HG02759 (cell line): Measurements from ENCODE around the gene DMAC2L.
A peak's percentile ranks its signal among the peaks of the same experiment; 100 is the strongest.
"Not testable (repeated sequence)": the region's sequence is repeated elsewhere in the genome, so short reads cannot be mapped to it uniquely, and the experiment has no call there.

Source experiments
- ATAC-seq: cut with Tn5 transposase; IDR thresholded peaks from one replicate; pipeline ENCODE4 v1.9.1; 2021; ENCODE audit warnings: mild to moderate bottlenecking, moderate library complexity; ENCODE audit not compliant: unreplicated experiment

DMAC2L gene, protein sequence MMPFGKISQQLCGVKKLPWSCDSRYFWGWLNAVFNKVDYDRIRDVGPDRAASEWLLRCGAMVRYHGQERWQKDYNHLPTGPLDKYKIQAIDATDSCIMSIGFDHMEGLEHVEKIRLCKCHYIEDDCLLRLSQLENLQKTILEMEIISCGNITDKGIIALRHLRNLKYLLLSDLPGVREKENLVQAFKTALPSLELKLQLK

GRCh38 chr14:50311972-50312733 is at the start of gene DMAC2L, which contains the start of gene L2HGDH:
Gene DMAC2L (plus strand): TSS chr14:50312324. CDS start chr14:50321488, 9,164 bp downstream.
Gene L2HGDH (minus strand): TSS chr14:50312229. CDS start chr14:50312150, 79 bp downstream.
- peak; percentile 94 for ATAC-seq

DNA sequence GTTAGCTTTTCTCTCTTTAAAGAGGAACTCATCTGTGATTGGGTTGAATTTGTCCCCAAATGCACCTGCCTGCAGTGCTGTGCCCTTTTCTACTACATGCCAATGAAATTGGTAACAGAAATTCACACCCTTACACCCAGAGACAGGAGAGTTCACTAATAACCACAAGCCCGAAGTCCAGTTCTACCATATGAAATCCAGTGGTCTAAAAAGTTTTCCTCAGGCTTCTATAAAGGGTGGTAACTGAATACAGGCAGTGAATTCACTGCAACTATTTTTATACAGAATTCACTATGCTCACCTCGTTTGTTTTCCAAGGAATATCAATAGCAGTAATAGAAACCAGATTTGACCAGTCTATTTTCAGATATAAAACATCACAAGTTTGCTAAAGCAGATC is 49.3 kb upstream of the DMAC2L start:
- ATAC-seq = no peak

GRCh38 chr14:50263321-50263720 is 48.8 kb upstream of the DMAC2L start:
- ATAC-seq = no peak

GRCh38 chr14:50265029-50265428 is 47.1 kb upstream of the DMAC2L start:
- no peak for ATAC-seq

- no peak for ATAC-seq
Measured at GRCh38 chr14:50270932-50271331, 41.2 kb upstream of the DMAC2L start.

DNA sequence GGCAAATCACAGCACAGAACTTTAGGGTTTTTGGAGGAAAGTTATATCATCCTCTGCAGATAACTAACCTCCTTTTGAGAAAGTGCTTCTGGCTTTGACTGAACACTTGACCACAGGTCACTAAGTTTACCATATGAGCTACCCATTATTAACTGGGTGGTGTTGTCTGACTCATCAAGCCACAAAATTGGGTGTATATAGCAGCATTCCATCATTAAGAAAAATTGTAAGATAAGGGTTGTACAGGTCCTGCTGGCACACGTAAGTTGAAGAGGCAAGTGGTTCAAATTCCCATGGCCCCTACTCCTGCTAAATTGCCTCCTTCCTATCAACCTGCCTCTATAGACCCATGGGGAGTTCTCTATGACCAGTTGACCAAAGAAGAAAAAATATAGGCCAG is 39.6 kb upstream of the DMAC2L start:
- ATAC-seq = no peak

GRCh38 chr14:50285861-50286260 is 26.3 kb upstream of the DMAC2L start:
- ATAC-seq = no peak

DNA sequence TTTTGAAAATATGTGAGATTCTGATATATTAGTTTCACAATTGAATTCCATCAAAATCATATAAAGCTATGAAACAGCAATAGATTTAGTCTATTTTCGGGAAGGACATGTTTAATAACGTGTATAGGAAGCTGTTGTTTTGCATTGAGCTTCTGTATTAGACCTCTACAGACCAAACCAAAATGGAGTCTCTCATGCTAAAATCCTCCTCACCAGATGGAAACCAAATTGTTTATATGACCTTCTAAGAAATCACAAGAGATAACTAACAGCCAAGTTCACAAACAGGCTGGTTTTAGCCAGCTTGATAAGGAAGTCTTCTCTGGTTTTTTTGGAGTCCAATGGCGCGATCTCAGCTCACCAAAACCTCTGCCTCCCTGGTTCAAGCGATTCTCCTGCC is 24.0 kb upstream of the DMAC2L start:
- no peak for ATAC-seq

DNA sequence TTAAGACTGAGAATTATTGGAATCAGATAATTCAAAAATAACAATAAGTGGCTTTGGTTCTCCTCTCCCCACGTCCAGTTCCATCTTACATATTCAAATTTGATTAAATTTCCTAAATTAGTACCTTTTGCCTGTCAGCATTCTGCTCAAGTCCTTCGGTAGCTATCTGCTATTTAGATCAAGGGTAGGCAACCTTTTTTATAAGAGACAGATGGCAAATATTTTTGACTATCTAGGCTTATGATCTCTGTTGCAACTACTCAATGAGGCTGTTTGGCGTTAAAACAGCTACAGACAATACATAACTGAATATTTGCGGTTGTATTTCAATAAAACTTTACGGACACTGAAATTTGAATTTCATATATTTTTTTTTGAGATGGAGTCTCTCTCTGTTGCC is 21.8 kb upstream of the DMAC2L start:
- ATAC-seq = no peak

GRCh38 chr14:50299585-50299984 is 12.5 kb upstream of the DMAC2L start:
- ATAC-seq = no peak

DNA sequence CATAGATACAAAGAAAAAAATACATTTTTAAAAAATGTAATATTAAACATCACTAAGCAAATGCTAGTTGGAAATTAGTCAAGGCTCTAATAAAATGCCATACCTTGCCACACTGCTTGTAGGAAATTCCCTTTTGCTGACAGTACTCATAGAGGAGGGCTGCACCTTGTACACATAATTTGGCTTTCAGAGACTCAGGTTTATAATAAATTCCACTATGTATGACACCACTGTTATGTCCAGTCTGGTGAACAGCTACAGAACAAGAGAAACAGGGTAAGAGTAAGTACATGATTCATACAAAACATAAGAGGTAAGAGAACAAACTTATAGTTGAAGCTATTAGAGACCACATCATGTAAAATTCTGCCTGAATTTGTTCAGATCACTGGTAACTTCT is 10.2 kb upstream of the DMAC2L start:
- ATAC-seq = no peak

- ATAC-seq = no peak
Measured at GRCh38 chr14:50303744-50304471, 8.2 kb upstream of the DMAC2L start.

DNA sequence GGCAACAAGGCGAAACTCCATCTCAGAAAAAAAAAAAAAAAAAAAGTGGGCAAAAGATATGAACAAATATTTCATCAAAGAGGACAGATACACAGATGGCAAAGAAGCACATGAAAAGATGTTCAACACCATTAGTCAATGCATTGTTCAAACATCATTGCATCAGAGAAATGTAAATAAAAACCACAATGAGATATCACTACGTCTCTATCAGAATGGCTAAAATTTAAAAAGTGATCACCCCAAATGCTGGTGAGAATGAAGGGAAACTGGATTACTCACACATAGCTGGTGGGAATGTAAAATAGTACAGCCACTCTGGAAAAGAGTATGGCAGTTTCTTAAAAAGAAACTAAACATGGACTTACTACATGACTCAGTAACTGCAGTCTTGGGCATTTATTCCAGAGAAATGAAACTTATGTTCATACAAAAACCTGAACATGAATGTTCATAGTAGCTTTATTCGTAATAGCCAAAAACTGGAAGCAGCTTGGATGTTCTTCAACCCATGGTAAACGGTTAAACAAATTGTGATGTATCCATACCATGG is 3.7 kb upstream of the DMAC2L start:
- no peak for ATAC-seq

DNA sequence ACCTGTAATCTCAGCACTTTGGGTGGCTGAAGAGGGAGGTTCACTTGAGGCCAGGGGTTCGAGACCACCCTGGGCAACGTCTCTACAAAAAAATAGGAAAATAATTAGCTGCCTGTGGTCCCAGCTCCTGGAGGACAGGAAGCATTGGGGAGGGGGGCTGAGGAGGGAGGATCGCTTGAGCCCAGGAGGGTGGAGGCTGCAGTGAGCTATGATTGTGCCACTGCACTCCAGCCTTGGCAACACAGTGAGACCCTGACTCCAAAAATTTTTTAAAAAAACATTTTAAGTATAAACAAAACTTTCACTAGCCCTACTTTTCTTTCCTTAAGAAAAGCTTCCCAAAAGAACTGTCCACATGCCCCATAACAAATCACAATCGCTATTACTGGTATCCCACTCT is 1.7 kb upstream of the DMAC2L start:
- ATAC-seq = no peak

GRCh38 chr14:50311337-50311971 is 670 bp upstream of the DMAC2L start:
- ATAC-seq = no peak

DNA sequence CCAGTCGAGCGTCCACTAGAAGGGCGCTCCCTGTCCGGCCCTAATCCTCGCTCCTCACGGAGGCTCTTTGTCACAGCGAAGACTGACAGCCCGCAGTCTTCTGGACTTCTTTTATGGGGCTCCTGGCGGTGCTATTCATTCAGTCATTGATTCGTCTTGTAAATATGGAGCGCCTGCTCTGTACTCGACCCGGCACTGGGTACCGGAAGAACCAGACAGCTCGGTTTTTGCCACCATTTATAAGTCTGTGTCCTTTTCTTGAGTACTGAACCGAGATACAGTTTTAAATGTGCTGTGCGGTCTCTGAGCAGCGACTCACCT is 570 bp downstream of the DMAC2L start:
- ATAC-seq = peak; percentile 19

DNA sequence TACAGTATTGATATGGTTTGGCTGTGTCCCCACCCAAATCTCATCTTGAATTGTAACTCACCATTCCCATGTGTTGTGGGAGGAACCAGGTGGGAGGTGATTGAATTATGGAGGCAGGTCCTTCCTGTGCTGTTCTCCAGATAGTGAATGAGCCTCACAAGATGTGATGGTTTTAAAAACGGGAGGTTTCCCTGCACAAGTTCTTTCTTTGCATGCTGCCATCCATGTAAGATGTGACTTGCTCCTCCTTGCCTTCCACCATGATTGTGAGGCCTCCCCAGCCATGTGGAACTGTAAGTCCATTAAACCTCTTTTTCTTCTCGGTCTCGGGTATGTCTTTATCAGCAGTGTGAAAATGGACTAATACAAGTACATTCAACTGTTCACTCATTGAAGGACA is 2.0 kb downstream of the DMAC2L start:
- ATAC-seq = not testable (repeated sequence)

GRCh38 chr14:50318031-50318626 is 6.0 kb downstream of the DMAC2L start:
- ATAC-seq = no peak

DNA sequence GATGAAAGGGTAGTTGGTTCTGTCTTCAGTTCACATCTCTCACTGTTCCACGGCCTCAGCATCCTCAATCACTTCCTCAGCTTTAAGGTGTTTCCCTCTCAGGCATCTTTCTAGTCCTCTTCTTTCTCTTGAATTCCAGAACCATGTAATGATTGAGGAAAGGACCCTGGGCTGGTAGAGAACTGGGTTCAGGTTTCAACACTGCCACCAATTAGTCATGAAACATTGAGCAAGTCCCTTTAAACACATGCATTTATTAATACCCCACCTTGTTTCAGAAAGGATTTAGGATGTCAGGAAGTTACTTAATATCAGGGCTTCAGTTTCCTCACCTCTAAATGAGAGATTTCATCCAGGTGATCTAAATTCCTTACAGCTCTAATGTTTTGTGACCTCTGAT is 7.2 kb downstream of the DMAC2L start:
- no peak for ATAC-seq

GRCh38 chr14:50319721-50320120 is 7.6 kb downstream of the DMAC2L start:
- ATAC-seq = no peak

- peak; percentile 36 for ATAC-seq
Measured at GRCh38 chr14:50320283-50320682, 8.2 kb downstream of the DMAC2L start.
